B cell (primary cell): ENCODE measurements around the gene RAB27A.

Source experiments
- CTCF ChIP-seq: fragments of 200-600 bp; IDR thresholded peaks from one replicate; pipeline ENCODE4 v1.8.0; 2022; ENCODE audit warnings: antibody characterized with exemption, mild to moderate bottlenecking
- EZH2 ChIP-seq: IDR thresholded peaks from 2 replicates; pipeline ENCODE4 v1.6.1; 2012; ENCODE audit warnings: borderline replicate concordance, low read depth, mild to moderate bottlenecking, moderate library complexity, low read length; ENCODE audit not compliant: insufficient read depth, poor library complexity, severe bottlenecking

GRCh38 chr15:55222588-55222987, 67.0 kb downstream of the RAB27A start:
- TF ChIP-seq EZH2, result no peak
- TF ChIP-seq CTCF, result no peak
